Tibial nerve (tissue), 4 donors: Measurements from ENCODE around the gene GRHL1.

Experiments used
- EP300 ChIP-seq, 2 donors: sonication (generic); formaldehyde crosslinking; IDR thresholded peaks; one replicate each; pipeline ENCODE4 v1.6.1; 2017; ENCODE audit warnings: antibody characterized with exemption in 2 of 2, mild to moderate bottlenecking in 1 of 2
- TF ChIP-seq, protein P1 (sequence below), 5 experiments: fragments of 200-600 bp in 3 of 5; fragments of 450-650 bp in 2 of 5; sonication (generic) in 3 of 5; IDR thresholded peaks; one replicate each; pipeline ENCODE4 v1.5.1; 2016 to 2019; ENCODE audit warnings: antibody characterized with exemption in 5 of 5, mild to moderate bottlenecking in 3 of 5, moderate library complexity in 2 of 5

DNA sequence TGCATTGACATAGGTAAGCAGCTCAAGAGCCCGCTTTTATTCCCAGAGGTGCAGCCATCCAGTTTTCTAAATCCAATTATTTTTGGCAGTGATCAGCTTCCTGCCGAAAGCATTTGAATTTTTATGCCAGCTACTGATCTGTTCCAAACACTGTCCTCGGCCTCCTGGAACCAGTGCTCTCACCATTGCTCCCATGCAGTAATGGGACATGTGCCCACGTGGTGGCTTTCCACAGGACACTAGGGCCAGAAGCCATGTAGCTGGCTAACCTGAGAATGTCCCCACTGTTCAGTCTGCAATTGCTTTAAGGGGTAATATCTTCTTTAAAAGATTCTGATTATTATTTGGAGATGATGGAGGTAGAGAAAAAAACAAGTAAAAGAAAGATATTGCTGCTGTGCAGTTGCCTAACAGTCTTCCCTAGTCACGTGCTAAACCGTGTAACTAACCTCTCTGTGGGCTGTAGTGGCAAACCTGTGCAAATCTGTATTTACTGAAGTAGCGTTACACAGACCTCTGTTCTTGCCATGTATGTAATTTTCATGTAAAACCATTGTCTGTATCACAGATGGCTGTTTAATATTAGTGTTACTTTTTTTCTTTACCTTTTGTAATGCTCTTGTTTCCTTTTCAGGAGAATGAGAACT is 13.0 kb downstream of the GRHL1 start:
- TF ChIP-seq EP300 (IDR thresholded peaks at IDR 0.05) = no peak
- TF ChIP-seq, protein P1, sequence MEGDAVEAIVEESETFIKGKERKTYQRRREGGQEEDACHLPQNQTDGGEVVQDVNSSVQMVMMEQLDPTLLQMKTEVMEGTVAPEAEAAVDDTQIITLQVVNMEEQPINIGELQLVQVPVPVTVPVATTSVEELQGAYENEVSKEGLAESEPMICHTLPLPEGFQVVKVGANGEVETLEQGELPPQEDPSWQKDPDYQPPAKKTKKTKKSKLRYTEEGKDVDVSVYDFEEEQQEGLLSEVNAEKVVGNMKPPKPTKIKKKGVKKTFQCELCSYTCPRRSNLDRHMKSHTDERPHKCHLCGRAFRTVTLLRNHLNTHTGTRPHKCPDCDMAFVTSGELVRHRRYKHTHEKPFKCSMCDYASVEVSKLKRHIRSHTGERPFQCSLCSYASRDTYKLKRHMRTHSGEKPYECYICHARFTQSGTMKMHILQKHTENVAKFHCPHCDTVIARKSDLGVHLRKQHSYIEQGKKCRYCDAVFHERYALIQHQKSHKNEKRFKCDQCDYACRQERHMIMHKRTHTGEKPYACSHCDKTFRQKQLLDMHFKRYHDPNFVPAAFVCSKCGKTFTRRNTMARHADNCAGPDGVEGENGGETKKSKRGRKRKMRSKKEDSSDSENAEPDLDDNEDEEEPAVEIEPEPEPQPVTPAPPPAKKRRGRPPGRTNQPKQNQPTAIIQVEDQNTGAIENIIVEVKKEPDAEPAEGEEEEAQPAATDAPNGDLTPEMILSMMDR (IDR thresholded peaks at IDR 0.05) = no peak
